Measurements from ENCODE around the gene PHLDA1.

The PHLDA1 gene

DNA sequence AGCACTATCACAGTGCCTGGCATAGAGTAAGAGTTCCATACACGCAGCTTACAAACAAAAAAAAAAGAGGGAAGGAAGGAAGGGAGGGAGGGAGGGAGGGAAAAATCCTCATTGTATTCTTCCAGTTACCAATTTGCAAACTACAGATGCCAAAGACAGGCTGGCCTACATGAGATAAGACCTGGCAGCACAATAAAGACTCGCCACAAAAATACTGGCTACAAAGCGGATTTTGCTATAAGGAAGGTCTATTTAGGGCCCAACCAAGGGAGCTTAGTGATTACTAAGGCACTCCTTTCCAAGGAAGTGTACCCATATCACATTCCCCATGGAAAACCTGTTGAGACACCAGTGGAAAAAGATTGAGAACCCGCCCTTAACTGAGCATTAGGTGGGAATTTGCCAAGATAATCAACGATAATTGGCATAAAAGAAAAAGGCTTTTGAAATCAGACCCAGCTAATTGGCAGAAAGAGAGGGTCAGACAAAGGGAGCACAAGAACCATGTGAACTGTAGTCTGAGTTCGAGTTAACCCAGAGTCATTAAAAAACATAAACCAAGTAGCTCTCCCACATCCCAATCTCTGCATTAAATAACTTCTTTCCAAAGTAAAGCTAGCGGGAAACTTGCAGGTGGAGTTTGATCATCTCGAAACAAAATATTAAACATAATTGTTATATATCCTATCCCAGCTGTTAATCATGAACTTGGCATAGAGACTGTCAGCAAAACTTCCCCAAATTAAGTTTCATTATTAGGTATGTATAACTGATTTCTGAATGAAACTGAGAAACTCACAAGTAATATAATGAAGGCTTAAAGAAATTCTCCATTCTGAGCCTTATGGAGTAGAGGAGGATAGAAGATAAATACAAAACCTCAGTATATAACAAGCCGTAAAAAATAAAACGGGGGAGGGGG lies 50.1 kb downstream of the PHLDA1 start:
- Histone ChIP-seq H2AK5ac (ENCODE audit: low read length) (no peak overlapping the region), H3K14ac (ENCODE audit: low read length) (no peak overlapping the region), H2BK5ac (ENCODE audit: low read depth, low read length, poor library complexity) (no peak overlapping the region), H3K4me3 (ENCODE audit: low read depth, low read length) (no peak overlapping the region), H4K12ac (ENCODE audit: low read depth, low read length) (no peak overlapping the region), H3K23ac (ENCODE audit: low read length) (no peak overlapping the region), H2BK12ac (ENCODE audit: low read length) (no peak overlapping the region), H4K8ac (ENCODE audit: low read depth, low read length) (no peak overlapping the region), H2AFZ (ENCODE audit: insufficient read depth, low read length, poor library complexity) (no peak overlapping the region), H3K9ac (ENCODE audit: low read length) (no peak overlapping the region), H3K4me1 (ENCODE audit: control insufficient read depth in 1 of 2, insufficient read depth in 2 of 2, low read length in 2 of 2) (peaks cover 2 to 14% of the 10 kb centered on the region in 2 experiments), H2BK120ac (ENCODE audit: insufficient read depth, low read length, poor library complexity) (no peak overlapping the region), H3K18ac (ENCODE audit: low read length) (no peak overlapping the region), H3K36me3 (ENCODE audit: control insufficient read depth in 1 of 2, insufficient read depth in 2 of 2, low read length in 2 of 2) (no peaks in the 10 kb centered on the region), H3K27me3 (ENCODE audit: insufficient read depth, low read length) (no peaks in the 10 kb centered on the region), H4K91ac (ENCODE audit: low read depth, low read length) (no peak overlapping the region), H3K4ac (ENCODE audit: low read depth, low read length) (no peak overlapping the region), H3K27ac (ENCODE audit: low read depth, low read length) (no peak overlapping the region), H3K79me1 (ENCODE audit: low read length) (peaks cover 11% of the 10 kb centered on the region), H3K9me3 (ENCODE audit: insufficient read depth, low read depth, low read length) (no peaks in the 10 kb centered on the region), H3K4me2 (ENCODE audit: low read length) (no peak overlapping the region), H3K79me2 (ENCODE audit: control insufficient read depth, insufficient read depth, low read length, poor library complexity) (no peaks in the 10 kb centered on the region)
- DNase-seq, result no peak
- WGBS (ENCODE audit: extremely low coverage, insufficient coverage, insufficient read length), result no CpG with 5 or more reads among the region's 10 CpGs

- H3K27ac ChIP-seq (ENCODE audit: low read depth, low read length), result peak overlapping the region; percentile 91
- no peak overlapping the region for H3K9ac ChIP-seq (ENCODE audit: low read length)
- peak overlapping the region; percentile 4 for H2AK5ac ChIP-seq (ENCODE audit: low read length)
- H3K4me3 ChIP-seq (ENCODE audit: low read depth, low read length), result no peak overlapping the region
- no peak overlapping the region for H4K12ac ChIP-seq (ENCODE audit: low read depth, low read length)
- no peak overlapping the region for H3K14ac ChIP-seq (ENCODE audit: low read length)
- H3K9me3 ChIP-seq (ENCODE audit: insufficient read depth, low read depth, low read length), result peaks cover 1% of the 10 kb centered on the region
- H3K79me1 ChIP-seq (ENCODE audit: low read length), result peaks cover 11% of the 10 kb centered on the region
- H3K23ac ChIP-seq (ENCODE audit: low read length), result no peak overlapping the region
- H3K36me3 ChIP-seq (ENCODE audit: control insufficient read depth in 1 of 2, insufficient read depth in 2 of 2, low read length in 2 of 2), result no peaks in the 10 kb centered on the region
- H3K4me1 ChIP-seq (ENCODE audit: control insufficient read depth in 1 of 2, insufficient read depth in 2 of 2, low read length in 2 of 2), result peaks cover 2 to 14% of the 10 kb centered on the region in 2 experiments
- no peak overlapping the region for H3K4ac ChIP-seq (ENCODE audit: low read depth, low read length)
- no peak for DNase-seq
- WGBS (ENCODE audit: extremely low coverage, insufficient coverage, insufficient read length), result no CpG with 5 or more reads among the region's 2 CpGs
- H4K8ac ChIP-seq (ENCODE audit: low read depth, low read length), result no peak overlapping the region
- H2AFZ ChIP-seq (ENCODE audit: insufficient read depth, low read length, poor library complexity), result no peak overlapping the region
- H2BK12ac ChIP-seq (ENCODE audit: low read length), result peak overlapping the region; percentile 27
- H3K4me2 ChIP-seq (ENCODE audit: low read length), result no peak overlapping the region
- H3K18ac ChIP-seq (ENCODE audit: low read length), result no peak overlapping the region
- no peak overlapping the region for H2BK5ac ChIP-seq (ENCODE audit: low read depth, low read length, poor library complexity)
- H2BK120ac ChIP-seq (ENCODE audit: insufficient read depth, low read length, poor library complexity), result no peak overlapping the region
- H3K27me3 ChIP-seq (ENCODE audit: insufficient read depth, low read length), result no peaks in the 10 kb centered on the region
- no peak overlapping the region for H4K91ac ChIP-seq (ENCODE audit: low read depth, low read length)
- H3K79me2 ChIP-seq (ENCODE audit: control insufficient read depth, insufficient read depth, low read length, poor library complexity), result no peaks in the 10 kb centered on the region
Observed at GRCh38 chr12:75979181-75979580, 52.4 kb downstream of the PHLDA1 start.

GRCh38 chr12:75978677-75979076 lies 52.9 kb downstream of the PHLDA1 start:
- no peak overlapping the region for H3K18ac ChIP-seq (ENCODE audit: low read length)
- peaks cover 1% of the 10 kb centered on the region for H3K9me3 ChIP-seq (ENCODE audit: insufficient read depth, low read depth, low read length)
- no peak overlapping the region for H2AK5ac ChIP-seq (ENCODE audit: low read length)
- no peak overlapping the region for H2BK5ac ChIP-seq (ENCODE audit: low read depth, low read length, poor library complexity)
- H3K79me2 ChIP-seq (ENCODE audit: control insufficient read depth, insufficient read depth, low read length, poor library complexity), result no peaks in the 10 kb centered on the region
- no peak overlapping the region for H3K4me3 ChIP-seq (ENCODE audit: low read depth, low read length)
- H3K9ac ChIP-seq (ENCODE audit: low read length), result no peak overlapping the region
- peaks cover 2 to 14% of the 10 kb centered on the region in 2 experiments for H3K4me1 ChIP-seq (ENCODE audit: control insufficient read depth in 1 of 2, insufficient read depth in 2 of 2, low read length in 2 of 2)
- no peaks in the 10 kb centered on the region for H3K36me3 ChIP-seq (ENCODE audit: control insufficient read depth in 1 of 2, insufficient read depth in 2 of 2, low read length in 2 of 2)
- H3K14ac ChIP-seq (ENCODE audit: low read length), result peak overlapping the region; percentile 12
- no peak overlapping the region for H3K4me2 ChIP-seq (ENCODE audit: low read length)
- H4K91ac ChIP-seq (ENCODE audit: low read depth, low read length), result peak overlapping the region; percentile 74
- no CpG with 5 or more reads among the region's 3 CpGs for WGBS (ENCODE audit: extremely low coverage, insufficient coverage, insufficient read length)
- peak overlapping the region; percentile 24 for H2BK12ac ChIP-seq (ENCODE audit: low read length)
- no peaks in the 10 kb centered on the region for H3K27me3 ChIP-seq (ENCODE audit: insufficient read depth, low read length)
- no peak overlapping the region for H4K8ac ChIP-seq (ENCODE audit: low read depth, low read length)
- peak overlapping the region; percentile 7 for H3K4ac ChIP-seq (ENCODE audit: low read depth, low read length)
- H3K23ac ChIP-seq (ENCODE audit: low read length), result no peak overlapping the region
- H3K79me1 ChIP-seq (ENCODE audit: low read length), result peaks cover 11% of the 10 kb centered on the region
- peak overlapping the region; percentile 91 for H3K27ac ChIP-seq (ENCODE audit: low read depth, low read length)
- DNase-seq, result no peak
- peak overlapping the region; percentile 40 for H2BK120ac ChIP-seq (ENCODE audit: insufficient read depth, low read length, poor library complexity)
- H4K12ac ChIP-seq (ENCODE audit: low read depth, low read length), result no peak overlapping the region
- H2AFZ ChIP-seq (ENCODE audit: insufficient read depth, low read length, poor library complexity), result no peak overlapping the region

GRCh38 chr12:75977952-75978671 lies 53.5 kb downstream of the PHLDA1 start:
- H2AFZ ChIP-seq (ENCODE audit: insufficient read depth, low read length, poor library complexity), result no peak overlapping the region
- H3K36me3 ChIP-seq (ENCODE audit: control insufficient read depth in 1 of 2, insufficient read depth in 2 of 2, low read length in 2 of 2), result no peaks in the 10 kb centered on the region
- no CpG with 5 or more reads among the region's 5 CpGs for WGBS (ENCODE audit: extremely low coverage, insufficient coverage, insufficient read length)
- peaks cover 11% of the 10 kb centered on the region for H3K79me1 ChIP-seq (ENCODE audit: low read length)
- H2BK5ac ChIP-seq (ENCODE audit: low read depth, low read length, poor library complexity), result peak overlapping the region; percentile 58
- peak; percentile 94 to 97 for DNase-seq
- H3K27ac ChIP-seq (ENCODE audit: low read depth, low read length), result peak overlapping the region; percentile 91
- H2AK5ac ChIP-seq (ENCODE audit: low read length), result no peak overlapping the region
- H3K9ac ChIP-seq (ENCODE audit: low read length), result no peak overlapping the region
- no peak overlapping the region for H3K4ac ChIP-seq (ENCODE audit: low read depth, low read length)
- H3K9me3 ChIP-seq (ENCODE audit: insufficient read depth, low read depth, low read length), result peaks cover 1% of the 10 kb centered on the region
- peak overlapping the region; percentile 34 for H3K18ac ChIP-seq (ENCODE audit: low read length)
- peak overlapping the region; percentile 62 for H2BK12ac ChIP-seq (ENCODE audit: low read length)
- peaks cover 2 to 14% of the 10 kb centered on the region in 2 experiments for H3K4me1 ChIP-seq (ENCODE audit: control insufficient read depth in 1 of 2, insufficient read depth in 2 of 2, low read length in 2 of 2)
- H3K14ac ChIP-seq (ENCODE audit: low read length), result no peak overlapping the region
- no peaks in the 10 kb centered on the region for H3K27me3 ChIP-seq (ENCODE audit: insufficient read depth, low read length)
- no peaks in the 10 kb centered on the region for H3K79me2 ChIP-seq (ENCODE audit: control insufficient read depth, insufficient read depth, low read length, poor library complexity)
- peak overlapping the region; percentile 85 for H2BK120ac ChIP-seq (ENCODE audit: insufficient read depth, low read length, poor library complexity)
- no peak overlapping the region for H4K8ac ChIP-seq (ENCODE audit: low read depth, low read length)
- H4K12ac ChIP-seq (ENCODE audit: low read depth, low read length), result no peak overlapping the region
- H3K4me2 ChIP-seq (ENCODE audit: low read length), result peak overlapping the region; percentile 41
- H3K4me3 ChIP-seq (ENCODE audit: low read depth, low read length), result no peak overlapping the region
- no peak overlapping the region for H3K23ac ChIP-seq (ENCODE audit: low read length)
- peak overlapping the region; percentile 28 for H4K91ac ChIP-seq (ENCODE audit: low read depth, low read length)
